Adipocyte (in vitro differentiated cells): ENCODE results near the gene ODAD4.

Experiments
- DNase-seq: peaks from one replicate; pipeline ENCODE4 v3.0.0-alpha.2; 2015; ENCODE audit warnings: low read depth
- H3K27me3 ChIP-seq: replicated peaks from 2 replicates; pipeline ENCODE4 v1.7.0; 2013; ENCODE audit warnings: mild to moderate bottlenecking, low read length, moderate library complexity; ENCODE audit not compliant: control insufficient read depth, insufficient read depth
- H3K36me3 ChIP-seq: 2 replicates; pipeline ENCODE4 v1.7.0; 2013; ENCODE audit warnings: low read length, mild to moderate bottlenecking, moderate library complexity; ENCODE audit not compliant: control insufficient read depth, insufficient read depth, severe bottlenecking
- H3K4me1 ChIP-seq: 2 replicates; pipeline ENCODE4 v1.7.0; 2013; ENCODE audit warnings: mild to moderate bottlenecking, low read length, moderate library complexity; ENCODE audit not compliant: control insufficient read depth, insufficient read depth
- H3K4me3 ChIP-seq: 2 replicates; pipeline ENCODE4 v1.7.0; 2013; ENCODE audit warnings: mild to moderate bottlenecking, low read length, moderate library complexity
- H3K9ac ChIP-seq: 2 replicates; pipeline ENCODE4 v1.7.0; 2013; ENCODE audit warnings: mild to moderate bottlenecking, low read length, moderate library complexity
- H3K9me3 ChIP-seq: 2 replicates; pipeline ENCODE4 v1.7.0; 2013; ENCODE audit warnings: mild to moderate bottlenecking, low read length, moderate library complexity; ENCODE audit not compliant: control insufficient read depth

Gene ODAD4, protein sequence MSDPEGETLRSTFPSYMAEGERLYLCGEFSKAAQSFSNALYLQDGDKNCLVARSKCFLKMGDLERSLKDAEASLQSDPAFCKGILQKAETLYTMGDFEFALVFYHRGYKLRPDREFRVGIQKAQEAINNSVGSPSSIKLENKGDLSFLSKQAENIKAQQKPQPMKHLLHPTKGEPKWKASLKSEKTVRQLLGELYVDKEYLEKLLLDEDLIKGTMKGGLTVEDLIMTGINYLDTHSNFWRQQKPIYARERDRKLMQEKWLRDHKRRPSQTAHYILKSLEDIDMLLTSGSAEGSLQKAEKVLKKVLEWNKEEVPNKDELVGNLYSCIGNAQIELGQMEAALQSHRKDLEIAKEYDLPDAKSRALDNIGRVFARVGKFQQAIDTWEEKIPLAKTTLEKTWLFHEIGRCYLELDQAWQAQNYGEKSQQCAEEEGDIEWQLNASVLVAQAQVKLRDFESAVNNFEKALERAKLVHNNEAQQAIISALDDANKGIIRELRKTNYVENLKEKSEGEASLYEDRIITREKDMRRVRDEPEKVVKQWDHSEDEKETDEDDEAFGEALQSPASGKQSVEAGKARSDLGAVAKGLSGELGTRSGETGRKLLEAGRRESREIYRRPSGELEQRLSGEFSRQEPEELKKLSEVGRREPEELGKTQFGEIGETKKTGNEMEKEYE

GRCh38 chr17:41930009-41930832 lies at the start of gene ODAD4:
TSS of gene ODAD4 (plus strand) at chr17:41930617. CDS start at chr17:41930724, 107 bp downstream.
- DNase-seq = peak; percentile 99
- H3K36me3 ChIP-seq = no peaks in the 10 kb centered on the region
- peak within 1 kb of the TSS; percentile 77 for H3K9ac ChIP-seq
- no peaks in the 10 kb centered on the region for H3K9me3 ChIP-seq
- peak within 1 kb of the TSS; percentile 81 for H3K4me3 ChIP-seq
- H3K27me3 ChIP-seq = no peaks in the 10 kb centered on the region
- peaks cover 8% of the 10 kb centered on the region for H3K4me1 ChIP-seq

- no peaks in the 10 kb centered on the region for H3K4me1 ChIP-seq
- DNase-seq = no peak
- H3K4me3 ChIP-seq = no peak overlapping the region
- no peaks in the 10 kb centered on the region for H3K27me3 ChIP-seq
- H3K9ac ChIP-seq = no peak overlapping the region
- peaks cover 97% of the 10 kb centered on the region for H3K36me3 ChIP-seq
- H3K9me3 ChIP-seq = no peaks in the 10 kb centered on the region
Observed at GRCh38 chr17:41882756-41883155, 47.7 kb upstream of the ODAD4 start.

GRCh38 chr17:41885733-41886132 lies 44.7 kb upstream of the ODAD4 start:
- Histone ChIP-seq H3K9me3 (no peaks in the 10 kb centered on the region), H3K27me3 (no peaks in the 10 kb centered on the region), H3K9ac (no peak overlapping the region), H3K4me3 (no peak overlapping the region), H3K36me3 (peaks cover 94% of the 10 kb centered on the region), H3K4me1 (no peaks in the 10 kb centered on the region)
- peak; percentile 11 for DNase-seq

DNA sequence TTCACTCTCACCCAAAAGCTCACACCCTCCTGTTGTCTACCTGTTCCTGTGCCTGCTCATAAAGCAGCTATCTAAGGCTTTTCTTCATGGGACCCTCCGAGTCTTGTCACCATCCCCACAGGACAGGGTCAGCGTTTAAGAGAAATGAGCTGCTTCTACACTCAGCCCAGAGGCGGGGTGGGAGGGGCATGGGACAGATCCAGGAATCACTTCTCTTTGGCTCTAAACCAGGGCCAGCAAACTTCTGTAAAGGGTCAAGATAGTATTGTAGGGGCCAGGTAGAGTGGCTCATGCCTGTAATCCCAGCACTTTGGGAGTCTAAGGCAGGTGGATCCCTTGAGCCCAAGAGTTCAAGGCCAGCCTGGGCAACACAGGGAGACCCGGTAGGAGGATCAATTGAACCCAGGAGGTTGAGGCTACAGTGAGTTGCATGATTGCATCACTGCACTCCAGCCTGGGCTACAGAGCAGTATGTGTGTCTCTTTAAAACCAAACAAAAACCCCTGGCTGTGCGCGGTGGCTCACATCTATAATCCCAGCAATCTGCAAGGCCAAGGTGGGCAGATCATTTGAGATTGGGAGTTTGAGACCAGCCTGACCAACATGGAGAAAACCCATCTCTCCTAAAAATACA lies 42.0 kb upstream of the ODAD4 start:
- H3K9ac ChIP-seq = no peak overlapping the region
- no peak overlapping the region for H3K4me3 ChIP-seq
- H3K27me3 ChIP-seq = no peaks in the 10 kb centered on the region
- no peak for DNase-seq
- H3K9me3 ChIP-seq = no peaks in the 10 kb centered on the region
- H3K36me3 ChIP-seq = peaks cover 96% of the 10 kb centered on the region
- no peaks in the 10 kb centered on the region for H3K4me1 ChIP-seq

- Histone ChIP-seq H3K36me3 (peaks cover 95% of the 10 kb centered on the region), H3K4me1 (peaks cover 22% of the 10 kb centered on the region), H3K9me3 (no peaks in the 10 kb centered on the region), H3K27me3 (no peaks in the 10 kb centered on the region), H3K4me3 (no peak overlapping the region), H3K9ac (no peak overlapping the region)
- DNase-seq = no peak
Observed at GRCh38 chr17:41891135-41892020, 39.0 kb upstream of the ODAD4 start.

DNA sequence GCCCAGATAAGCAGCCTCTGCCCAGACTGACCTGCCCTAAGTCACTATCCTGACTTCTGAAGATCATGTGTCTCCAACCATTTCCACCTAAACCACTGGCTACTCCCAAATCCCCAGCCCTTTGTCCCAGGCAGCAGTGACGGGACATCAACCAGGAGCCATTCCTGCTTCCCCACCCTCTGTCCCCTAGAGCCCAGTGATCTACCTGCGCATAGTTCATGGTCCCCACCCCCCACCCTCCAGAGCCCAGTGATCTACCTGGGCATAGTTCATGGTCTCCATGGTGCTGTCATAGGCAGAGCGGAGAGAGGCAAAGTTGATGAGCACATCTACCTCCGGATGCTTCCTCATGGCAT lies 38.4 kb upstream of the ODAD4 start:
- Histone ChIP-seq H3K36me3 (peaks cover 95% of the 10 kb centered on the region), H3K9me3 (no peaks in the 10 kb centered on the region), H3K27me3 (no peaks in the 10 kb centered on the region), H3K4me3 (no peak overlapping the region), H3K9ac (no peak overlapping the region), H3K4me1 (peaks cover 27% of the 10 kb centered on the region)
- no peak for DNase-seq

- H3K36me3 ChIP-seq = peaks cover 95% of the 10 kb centered on the region
- H3K9ac ChIP-seq = no peak overlapping the region
- no peak for DNase-seq
- H3K4me3 ChIP-seq = no peak overlapping the region
- no peaks in the 10 kb centered on the region for H3K27me3 ChIP-seq
- peaks cover 27% of the 10 kb centered on the region for H3K4me1 ChIP-seq
- no peaks in the 10 kb centered on the region for H3K9me3 ChIP-seq
Observed at GRCh38 chr17:41893384-41893783, 37.0 kb upstream of the ODAD4 start.

- Histone ChIP-seq H3K4me1 (peaks cover 34% of the 10 kb centered on the region), H3K36me3 (peaks cover 95% of the 10 kb centered on the region), H3K9ac (peak overlapping the region; percentile 39), H3K9me3 (no peaks in the 10 kb centered on the region), H3K4me3 (no peak overlapping the region), H3K27me3 (no peaks in the 10 kb centered on the region)
- DNase-seq = peak; percentile 95
Observed at GRCh38 chr17:41894791-41895331, 35.6 kb upstream of the ODAD4 start.

DNA sequence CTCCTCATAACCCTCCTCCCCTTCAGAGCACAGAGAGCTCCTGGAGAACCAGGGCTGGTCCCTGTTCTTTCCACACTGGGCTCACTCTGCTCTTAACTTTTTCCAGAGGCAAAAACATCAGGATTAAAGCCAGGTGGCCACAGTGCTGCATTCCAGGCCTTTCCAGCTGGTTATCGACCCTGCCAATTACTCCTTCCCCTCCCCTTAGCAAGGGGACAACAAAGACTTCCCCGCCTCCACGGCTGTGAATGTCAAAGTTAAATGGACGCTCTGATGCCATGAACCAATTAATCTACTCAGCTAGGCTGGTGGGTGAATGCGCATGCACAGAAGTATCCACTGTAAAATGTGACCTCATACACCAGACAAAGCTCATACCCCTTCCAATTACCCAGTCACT lies 34.8 kb upstream of the ODAD4 start:
- H3K9me3 ChIP-seq = no peaks in the 10 kb centered on the region
- no peaks in the 10 kb centered on the region for H3K27me3 ChIP-seq
- no peak overlapping the region for H3K4me3 ChIP-seq
- peak overlapping the region; percentile 39 for H3K9ac ChIP-seq
- peaks cover 99% of the 10 kb centered on the region for H3K36me3 ChIP-seq
- DNase-seq = peak; percentile 51
- H3K4me1 ChIP-seq = peaks cover 34% of the 10 kb centered on the region

DNA sequence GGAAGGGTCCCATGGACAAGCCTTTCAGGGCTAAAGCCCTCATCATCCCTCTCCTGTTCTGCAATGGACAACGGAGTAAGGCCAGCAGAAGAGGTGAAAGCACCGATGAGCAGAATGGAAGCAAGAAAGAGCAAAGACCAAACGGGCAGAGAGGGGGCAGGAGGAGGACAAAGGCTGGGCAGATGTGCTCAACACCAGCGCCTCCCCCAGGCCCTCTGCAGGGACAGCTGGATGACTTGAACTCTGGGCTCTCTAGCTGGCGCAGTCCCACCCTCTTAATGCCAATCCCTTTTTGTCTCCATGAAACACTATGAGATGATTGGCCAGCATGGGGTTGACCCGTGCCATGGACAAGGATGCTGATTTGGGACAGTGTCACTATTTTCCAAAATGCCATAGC lies 33.7 kb upstream of the ODAD4 start:
- Histone ChIP-seq H3K36me3 (peaks cover 99% of the 10 kb centered on the region), H3K9me3 (no peaks in the 10 kb centered on the region)
- DNase-seq = no peak

More for the DNA sequence above, 33.7 kb upstream of the ODAD4 start:
- Histone ChIP-seq H3K4me3 (no peak overlapping the region), H3K9ac (no peak overlapping the region), H3K27me3 (no peaks in the 10 kb centered on the region), H3K4me1 (peaks cover 34% of the 10 kb centered on the region)
